GM19468 (cell line): Measurements from ENCODE around the gene FKBP1C.

Experiments
- ATAC-seq: cut with Tn5 transposase; IDR thresholded peaks from one replicate; pipeline ENCODE4 v1.9.1; 2021; ENCODE audit warnings: mild to moderate bottlenecking, moderate library complexity, moderate number of reproducible peaks; ENCODE audit not compliant: unreplicated experiment; ENCODE audit errors: extremely low read depth

The FKBP1C gene

DNA sequence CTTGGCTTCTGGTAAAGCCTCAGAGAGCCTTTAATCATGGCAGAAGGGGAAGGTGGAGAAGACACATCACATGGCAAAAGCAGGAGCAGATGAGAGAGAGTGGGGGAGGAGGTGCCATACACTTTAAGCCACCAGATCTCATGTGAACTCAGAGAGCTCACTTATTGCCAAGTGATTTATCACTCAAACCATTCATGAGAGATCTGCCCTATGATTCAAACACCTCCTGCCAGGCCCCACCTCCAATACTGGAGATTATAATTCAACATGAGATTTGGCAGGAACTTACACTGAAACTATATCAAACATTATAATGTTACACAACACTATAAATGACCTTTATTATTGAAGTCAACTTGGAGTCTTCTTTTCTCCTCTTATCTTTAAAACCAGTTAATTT, 47.9 kb downstream of the FKBP1C start:
- ATAC-seq: no peak

DNA sequence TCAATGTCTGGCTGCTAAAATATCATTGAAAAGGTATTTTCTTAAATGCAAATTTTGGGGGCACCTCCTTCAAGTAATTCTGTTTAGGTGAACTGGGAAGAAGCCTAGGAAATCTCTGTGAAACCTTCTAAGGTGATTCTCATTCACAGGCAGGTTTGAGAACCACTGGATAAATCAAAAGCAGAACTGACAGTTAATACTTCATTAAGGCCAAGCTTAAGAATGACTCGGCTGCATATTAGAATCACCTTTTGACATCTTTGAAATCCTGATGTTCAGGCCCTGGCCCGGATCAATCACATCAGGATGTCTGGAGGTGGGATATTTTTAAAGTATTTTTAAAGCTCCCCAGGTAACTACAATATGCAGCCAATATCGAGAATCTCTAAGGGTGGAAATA, 50.6 kb downstream of the FKBP1C start:
- ATAC-seq: no peak
